Fibroblast of lung (primary cell): ENCODE results near the gene GHDC. TPM values are rescaled to one million over a fixed set of nuclear protein-coding genes. Genes with fewer than 3 reads are reported as not detected.

Experiments
- DNase-seq, 2 donors: peaks; one replicate each; pipeline versions ENCODE4 v3.0.0 to v3.0.0-alpha.2; 2010; ENCODE audit warnings: low read depth in 2 of 2
- H2AFZ ChIP-seq: 2 replicates; pipeline ENCODE4 v1.5.1; 2012; ENCODE audit warnings: low read length, control low read depth, inconsistent platforms
- H3K27ac ChIP-seq: 2 replicates; pipeline ENCODE4 v1.5.1; 2011; ENCODE audit warnings: low read length, control low read depth; ENCODE audit not compliant: insufficient read depth
- H3K27me3 ChIP-seq: 2 replicates; pipeline ENCODE4 v1.5.1; 2011; ENCODE audit warnings: mild to moderate bottlenecking, low read length; ENCODE audit not compliant: control insufficient read depth, insufficient read depth
- H3K36me3 ChIP-seq: 2 replicates; pipeline ENCODE4 v1.5.1; 2011; ENCODE audit warnings: low read length; ENCODE audit not compliant: control insufficient read depth, insufficient read depth
- H3K4me1 ChIP-seq: 2 replicates; pipeline ENCODE4 v1.5.1; 2011; ENCODE audit warnings: low read length; ENCODE audit not compliant: control insufficient read depth, insufficient read depth; ENCODE audit errors: extremely low read depth
- H3K4me2 ChIP-seq: 2 replicates; pipeline ENCODE4 v1.5.1; 2011; ENCODE audit warnings: low read length, control low read depth; ENCODE audit not compliant: insufficient read depth; ENCODE audit errors: extremely low read depth
- H3K4me3 ChIP-seq, 4 experiments: fragments of 200-600 bp in 1 of 4; sonication (generic) in 1 of 4; replicated peaks in 1 of 4; 2 replicates each; pipeline ENCODE4 v1.5.1; 2011 to 2016; ENCODE audit warnings: low read length in 4 of 4, low read depth in 3 of 4, mild to moderate bottlenecking in 3 of 4, control low read depth in 2 of 4, inconsistent platforms in 1 of 4, mixed read lengths in 1 of 4; ENCODE audit not compliant: insufficient read depth in 1 of 4; ENCODE audit errors: control extremely low read depth in 1 of 4
- H3K79me2 ChIP-seq: 2 replicates; pipeline ENCODE4 v1.5.1; 2012; ENCODE audit warnings: mild to moderate bottlenecking, low read length, inconsistent platforms; ENCODE audit not compliant: control insufficient read depth, insufficient read depth
- H3K9ac ChIP-seq: 2 replicates; pipeline ENCODE4 v1.5.1; 2011; ENCODE audit warnings: mild to moderate bottlenecking, low read length, control low read depth; ENCODE audit not compliant: insufficient read depth
- H3K9me3 ChIP-seq: 2 replicates; pipeline ENCODE4 v1.5.1; 2012; ENCODE audit warnings: low read depth, low read length; ENCODE audit not compliant: control insufficient read depth, insufficient read depth
- H4K20me1 ChIP-seq: 2 replicates; pipeline ENCODE4 v1.5.1; 2011; ENCODE audit warnings: low read length; ENCODE audit not compliant: control insufficient read depth, insufficient read depth; ENCODE audit errors: extremely low read depth
- CTCF ChIP-seq, 2 donors: IDR thresholded peaks in 1 of 2; conservative IDR thresholded peaks in 1 of 2; 1 replicate in 1 of 2; 2 replicates in 1 of 2; pipeline ENCODE4 v1.5.1; 2011 to 2012; ENCODE audit warnings: low read length in 2 of 2, control low read depth in 1 of 2, inconsistent platforms in 1 of 2, low read depth in 1 of 2, mild to moderate bottlenecking in 1 of 2
- EZH2 ChIP-seq: IDR thresholded peaks from 2 replicates; pipeline ENCODE4 v1.5.1; 2012; ENCODE audit warnings: low read length, control low read depth, mild to moderate bottlenecking; ENCODE audit errors: missing control alignments
- polyA plus RNA-seq, 2 donors: library from polyadenylated mRNA; depleted of rRNA in 1 of 2; stranded (reverse) in 1 of 2; unstranded in 1 of 2; fragments of >200 nt; gene quantifications; 2 replicates each; pipeline ENCODE4 v1.2.1, GENCODE V29; 2011 to 2012; ENCODE audit warnings: missing spikeins in 1 of 2
- total RNA-seq: library from RNA; depleted of rRNA; stranded (reverse); fragments of >200 nt; gene quantifications from 2 replicates; pipeline ENCODE4 v1.2.1, GENCODE V29; 2014

GHDC gene
- total and polyA plus RNA-seq, 2 donors (not counting 1 experiment from before 2014, with no cell fraction given) = 6.7 to 26.6 TPM

DNA sequence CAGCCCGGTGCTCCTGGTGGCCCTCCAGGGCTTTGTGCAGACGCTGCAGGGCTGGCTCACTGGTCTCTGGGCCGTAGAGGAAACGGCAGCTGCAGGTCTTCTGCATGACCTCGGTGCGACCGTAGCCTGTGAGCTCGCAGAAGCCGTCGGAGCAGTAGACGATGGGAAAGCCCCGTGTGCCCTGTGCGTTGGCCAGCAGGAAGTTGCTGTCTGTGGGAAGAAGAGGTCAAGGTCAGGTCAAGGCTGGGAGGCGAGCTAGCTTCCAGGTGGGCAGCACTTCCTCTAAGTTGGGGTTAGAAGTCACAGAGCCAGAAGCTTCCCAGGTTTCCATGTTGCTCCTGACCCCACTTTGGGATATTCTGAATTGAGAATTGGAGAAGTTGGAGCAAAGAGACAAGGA, 15.5 kb downstream of the GHDC start:
- TF ChIP-seq EZH2 (no peak), CTCF (conservative IDR thresholded peaks at IDR 0.05 in 1 of 2, IDR thresholded peaks at IDR 0.05 in 1 of 2; ENCODE audit: low read depth in 1 of 2, low read length in 2 of 2) (no peak)
- H3K9me3 ChIP-seq = no peaks in the 10 kb centered on the region
- no peaks in the 10 kb centered on the region for H4K20me1 ChIP-seq
- H3K27ac ChIP-seq = no peak overlapping the region
- peaks cover 25% of the 10 kb centered on the region for H3K27me3 ChIP-seq
- no peak for DNase-seq
- no peaks in the 10 kb centered on the region for H3K79me2 ChIP-seq
- H2AFZ ChIP-seq = no peak overlapping the region
- no peak overlapping the region for H3K4me3 ChIP-seq
- no peak overlapping the region for H3K4me2 ChIP-seq
- no peak overlapping the region for H3K9ac ChIP-seq
- no peaks in the 10 kb centered on the region for H3K36me3 ChIP-seq
- H3K4me1 ChIP-seq = peaks cover 6% of the 10 kb centered on the region

DNA sequence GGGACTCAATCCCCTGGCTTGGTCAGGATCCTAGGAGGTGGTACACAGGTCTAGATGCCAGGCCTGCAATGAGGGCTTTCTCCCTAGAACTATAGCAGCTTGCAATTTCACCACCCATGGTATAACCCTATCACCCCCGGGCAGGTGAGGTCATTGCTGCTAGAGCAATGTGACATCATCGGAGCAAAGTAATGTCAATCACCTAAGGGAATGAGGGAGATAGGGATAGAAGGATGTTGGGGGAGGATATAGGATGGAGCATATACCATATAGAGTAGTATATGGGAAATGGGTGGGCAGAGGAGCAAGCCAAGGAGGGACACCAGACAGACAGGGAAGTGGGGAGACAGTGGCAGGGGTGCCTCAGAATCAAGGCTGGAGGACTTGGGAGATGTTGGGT, 16.6 kb downstream of the GHDC start:
- no peak overlapping the region for H2AFZ ChIP-seq
- H3K9me3 ChIP-seq = no peaks in the 10 kb centered on the region
- H4K20me1 ChIP-seq = no peaks in the 10 kb centered on the region
- no peak overlapping the region for H3K4me2 ChIP-seq
- peaks cover 28% of the 10 kb centered on the region for H3K27me3 ChIP-seq
- TF ChIP-seq CTCF (conservative IDR thresholded peaks at IDR 0.05 in 1 of 2, IDR thresholded peaks at IDR 0.05 in 1 of 2; ENCODE audit: low read depth in 1 of 2, low read length in 2 of 2) (no peak), EZH2 (no peak)
- no peaks in the 10 kb centered on the region for H3K79me2 ChIP-seq
- no peak for DNase-seq
- H3K9ac ChIP-seq = no peak overlapping the region
- H3K36me3 ChIP-seq = no peaks in the 10 kb centered on the region
- no peak overlapping the region for H3K27ac ChIP-seq
- no peaks in the 10 kb centered on the region for H3K4me1 ChIP-seq
- H3K4me3 ChIP-seq = no peak overlapping the region

- TF ChIP-seq EZH2 (no peak), CTCF (conservative IDR thresholded peaks at IDR 0.05 in 1 of 2, IDR thresholded peaks at IDR 0.05 in 1 of 2; ENCODE audit: low read depth in 1 of 2, low read length in 2 of 2) (no peak)
- H4K20me1 ChIP-seq = no peaks in the 10 kb centered on the region
- peaks cover 15% of the 10 kb centered on the region for H3K27me3 ChIP-seq
- no peak overlapping the region for H3K4me3 ChIP-seq
- H2AFZ ChIP-seq = no peak overlapping the region
- no peaks in the 10 kb centered on the region for H3K79me2 ChIP-seq
- no peak overlapping the region for H3K9ac ChIP-seq
- H3K4me1 ChIP-seq = no peaks in the 10 kb centered on the region
- no peak overlapping the region for H3K27ac ChIP-seq
- DNase-seq = no peak
- no peaks in the 10 kb centered on the region for H3K36me3 ChIP-seq
- no peaks in the 10 kb centered on the region for H3K9me3 ChIP-seq
- no peak overlapping the region for H3K4me2 ChIP-seq
Measured at GRCh38 chr17:42174126-42174783, 20.0 kb downstream of the GHDC start.
